Stomach (tissue), 9 donors: ENCODE measurements around the gene ITIH1. TPM values are rescaled to one million over a fixed set of nuclear protein-coding genes. Genes with fewer than 3 reads are reported as not detected.

Experiments
- DNase-seq, 2 donors: peaks; one replicate each; pipeline versions ENCODE4 v3.0.0 to v3.0.0-alpha.2; 2013 to 2019
- H3K27ac ChIP-seq, 5 donors: fragments of 200-600 bp in 4 of 5; sonication (generic) in 4 of 5; one replicate each; pipeline ENCODE4 v1.5.1; 2013 to 2019; ENCODE audit warnings: mild to moderate bottlenecking in 1 of 5, moderate library complexity in 1 of 5
- H3K27me3 ChIP-seq, 3 donors: fragments of 200-600 bp; sonication (generic); one replicate each; pipeline ENCODE4 v1.5.1; 2017 to 2019; ENCODE audit warnings: mixed run types in 1 of 3
- H3K36me3 ChIP-seq, 4 donors: fragments of 200-600 bp; sonication (generic); 1 replicate in 3 of 4; 2 replicates in 1 of 4; pipeline ENCODE4 v1.5.1; 2016 to 2019
- H3K4me1 ChIP-seq, 4 donors: fragments of 200-600 bp; sonication (generic); one replicate each; pipeline ENCODE4 v1.5.1; 2016 to 2019
- H3K4me3 ChIP-seq, 4 donors: fragments of 200-600 bp; sonication (generic) in 3 of 4; one replicate each; pipeline ENCODE4 v1.5.1; 2016 to 2019; ENCODE audit warnings: mild to moderate bottlenecking in 1 of 4
- H3K9me3 ChIP-seq, 4 donors: fragments of 200-600 bp; sonication (generic); one replicate each; pipeline ENCODE4 v1.5.1; 2016 to 2019
- CTCF ChIP-seq, 7 experiments: fragments of 450-650 bp in 4 of 7; fragments of 200-600 bp in 3 of 7; sonication (generic) in 3 of 7; IDR thresholded peaks; one replicate each; pipeline ENCODE4 v1.5.1; 2016 to 2019; ENCODE audit warnings: antibody characterized with exemption in 7 of 7, control low read depth in 2 of 7, mild to moderate bottlenecking in 1 of 7
- EP300 ChIP-seq: sonication (generic); formaldehyde crosslinking; IDR thresholded peaks from one replicate; pipeline ENCODE4 v1.6.1; 2017; ENCODE audit warnings: antibody characterized with exemption
- POLR2A ChIP-seq, 4 donors: fragments of 450-650 bp; IDR thresholded peaks; one replicate each; pipeline ENCODE4 v1.6.1; 2016; ENCODE audit warnings: antibody characterized with exemption in 4 of 4, control low read depth in 2 of 4, mild to moderate bottlenecking in 1 of 4, moderate library complexity in 1 of 4
- POLR2AphosphoS5 ChIP-seq, 3 donors: sonication (generic); formaldehyde crosslinking; IDR thresholded peaks; one replicate each; pipeline ENCODE4 v1.6.1; 2016; ENCODE audit warnings: antibody characterized with exemption in 3 of 3
- WGBS, 5 donors: extraction: QIAGEN DNeasy Blood & Tissue Kit in 3 of 5; methylation state at CpG; one replicate each; pipeline versions ENCODE4 v1.1.5 to v1.1.7; 2013 to 2018; 5-methylcytosine and 5-hydroxymethylcytosine counted together
- intact Hi-C: fragments of 100-400 bp; cut with DNase I; formaldehyde crosslinking; loops from one replicate; pipeline ENCODE4 v1.15.1; 2023; ENCODE audit warnings: low total_unique reads
- polyA plus RNA-seq, 3 donors: library from polyadenylated mRNA; stranded (reverse); fragments of 200-250 nt; gene quantifications; one replicate each; pipeline ENCODE4 v1.2.3, GENCODE V29; 2013
- total RNA-seq, 5 donors: library from RNA; depleted of rRNA; stranded (reverse); fragments of >200 nt; gene quantifications; one replicate each; pipeline versions ENCODE4 v1.1.0 to v1.2.3, GENCODE V29; 2014 to 2016
- donor health status: healthy with polysubstance abuse.
- donor health status: Bipolar disorder and iron deficiency.
- donor health status: healthy.

ITIH1 gene
- total and polyA plus RNA-seq, 8 donors, result 1.9 TPM; not detected in 7

DNA sequence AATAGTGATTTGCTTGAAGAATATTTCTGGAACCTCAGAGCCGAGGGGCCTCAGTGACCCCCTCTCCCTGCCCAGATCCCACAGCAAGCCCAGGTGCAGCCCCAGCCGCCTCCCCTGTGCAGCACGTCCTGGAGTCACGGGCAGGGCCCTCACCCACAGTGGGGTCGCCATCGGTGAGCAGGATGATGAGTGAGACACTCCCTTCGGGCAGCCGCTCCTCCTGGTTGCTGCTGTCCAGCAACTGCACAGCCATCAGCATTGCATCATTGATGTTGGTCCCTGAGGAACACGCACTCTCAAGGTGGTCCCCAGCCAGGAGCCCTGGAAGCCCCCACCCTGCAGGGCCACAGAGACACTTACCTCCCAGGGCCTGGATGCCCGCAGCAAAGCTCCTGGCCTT is 46.6 kb downstream of the ITIH1 start:
- H3K27me3 ChIP-seq, result no peaks in the 10 kb centered on the region

GRCh38 chr3:52827441-52827840 is 50.0 kb downstream of the ITIH1 start:
- 59 to 70% (median 67%) methylated on average over 9 of the region's 9 CpGs for WGBS, 5 donors
- no peak for TF ChIP-seq CTCF (IDR thresholded peaks at IDR 0.05)
- no peak for TF ChIP-seq POLR2A (IDR thresholded peaks at IDR 0.05)
- no peak for TF ChIP-seq POLR2AphosphoS5 (IDR thresholded peaks at IDR 0.05)
- no peak for TF ChIP-seq EP300
- peaks cover 19 to 42% (median 23%) of the 10 kb centered on the region in 4 donors for H3K4me1 ChIP-seq
- H3K4me3 ChIP-seq, result no peak overlapping the region
- no peaks in the 10 kb centered on the region for H3K9me3 ChIP-seq
- H3K27me3 ChIP-seq, result no peaks in the 10 kb centered on the region
- H3K36me3 ChIP-seq, result peaks cover 3 to 25% (median 19%) of the 10 kb centered on the region in 4 donors
- intact Hi-C loops, result no loop called here
- DNase-seq, result no peak
- no peak overlapping the region for H3K27ac ChIP-seq

More for the DNA sequence above, 46.6 kb downstream of the ITIH1 start:
- 90 to 100% (median 95%) methylated on average over 9 to 10 of the region's 10 CpGs; no CpG with 5 or more reads in 1 of the 5 donors for WGBS, 5 donors
- intact Hi-C loops, result no loop called here
- peaks cover 3 to 34% (median 24%) of the 10 kb centered on the region in 4 donors for H3K36me3 ChIP-seq
- H3K4me1 ChIP-seq, result peaks cover 5 to 12% (median 8%) of the 10 kb centered on the region in 4 donors
- no peaks in the 10 kb centered on the region for H3K9me3 ChIP-seq
- no peak for DNase-seq
- H3K27ac ChIP-seq, result no peak overlapping the region
- TF ChIP-seq EP300 (no peak), POLR2AphosphoS5 (IDR thresholded peaks at IDR 0.05) (no peak), POLR2A (IDR thresholded peaks at IDR 0.05) (no peak), CTCF (IDR thresholded peaks at IDR 0.05) (no peak)
- no peak overlapping the region for H3K4me3 ChIP-seq

- DNase-seq, result peak; percentile 33 to 47
- no peak overlapping the region for H3K27ac ChIP-seq
- intact Hi-C loops, result no loop called here
- H3K9me3 ChIP-seq, result no peaks in the 10 kb centered on the region
- TF ChIP-seq CTCF (IDR thresholded peaks at IDR 0.05) (peak in 1 of 7 experiments; percentile 19), POLR2A (IDR thresholded peaks at IDR 0.05) (no peak), POLR2AphosphoS5 (IDR thresholded peaks at IDR 0.05) (no peak), EP300 (no peak)
- WGBS, 5 donors, result 52 to 70% (median 54%) methylated on average over 10 of the region's 10 CpGs
- no peaks in the 10 kb centered on the region for H3K27me3 ChIP-seq
- H3K4me1 ChIP-seq, result peaks cover 19 to 42% (median 23%) of the 10 kb centered on the region in 4 donors
- peaks cover 3 to 21% (median 15%) of the 10 kb centered on the region in 4 donors for H3K36me3 ChIP-seq
- H3K4me3 ChIP-seq, result no peak overlapping the region
Observed at GRCh38 chr3:52827866-52828376, 50.5 kb downstream of the ITIH1 start.

GRCh38 chr3:52829482-52829881 is 52.1 kb downstream of the ITIH1 start:
- Histone ChIP-seq H3K36me3 (peaks cover 0 to 12% (median 2%) of the 10 kb centered on the region in 4 donors), H3K9me3 (no peaks in the 10 kb centered on the region), H3K27ac (no peak overlapping the region), H3K27me3 (no peaks in the 10 kb centered on the region), H3K4me3 (no peak overlapping the region), H3K4me1 (peaks cover 19 to 45% (median 26%) of the 10 kb centered on the region in 4 donors)
- WGBS, 5 donors, result 90 to 98% (median 94%) methylated on average over 3 of the region's 3 CpGs
- DNase-seq, result no peak
- intact Hi-C loops, result no loop called here
- no peak for TF ChIP-seq CTCF (IDR thresholded peaks at IDR 0.05)
- TF ChIP-seq POLR2A (IDR thresholded peaks at IDR 0.05), result no peak
- TF ChIP-seq EP300, result no peak
- no peak for TF ChIP-seq POLR2AphosphoS5 (IDR thresholded peaks at IDR 0.05)
